Neural crest cell (in vitro differentiated cells): ENCODE results near the gene AGMAT. TPM values are rescaled to one million over a fixed set of nuclear protein-coding genes. Genes with fewer than 3 reads are reported as not detected.
A peak's percentile ranks its signal among the peaks of the same experiment; 100 is the strongest.

Source experiments
- DNase-seq: peaks from one replicate; pipeline ENCODE4 v3.0.0; 2021; ENCODE audit warnings: low read depth, mixed read lengths, low spot score
- H3K27ac Mint-ChIP-seq: one replicate; pipeline ENCODE4 v1.8.0; 2021; ENCODE audit warnings: mild to moderate bottlenecking, mixed read lengths; ENCODE audit not compliant: unreplicated experiment
- H3K27me3 Mint-ChIP-seq: 2 replicates; pipeline ENCODE4 v1.8.0; 2021; ENCODE audit warnings: low read depth, mild to moderate bottlenecking, mixed read lengths
- H3K36me3 Mint-ChIP-seq: 2 replicates; pipeline ENCODE4 v1.8.0; 2021; ENCODE audit warnings: low read depth, mild to moderate bottlenecking, mixed read lengths
- H3K4me1 Mint-ChIP-seq: 2 replicates; pipeline ENCODE4 v1.8.0; 2021; ENCODE audit warnings: mixed read lengths
- H3K4me3 Mint-ChIP-seq: one replicate; pipeline ENCODE4 v1.8.0; 2021; ENCODE audit warnings: mild to moderate bottlenecking, mixed read lengths
- H3K9me3 Mint-ChIP-seq: 2 replicates; pipeline ENCODE4 v1.8.0; 2021; ENCODE audit warnings: mixed read lengths
- CTCF ChIP-seq: fragments of 200-600 bp; sonication (generic); conservative IDR thresholded peaks from 2 replicates; pipeline ENCODE4 v1.5.0; 2021; ENCODE audit warnings: antibody characterized with exemption, mild to moderate bottlenecking
- total RNA-seq: library from RNA; stranded (reverse); gene quantifications from 2 replicates; pipeline ENCODE4 v1.2.1, GENCODE V29; 2021

AGMAT gene
- total RNA-seq, 1 donor from 2014 or later = 1.4 TPM

- Mint-ChIP-seq H3K9me3 (no peaks in the 10 kb centered on the region), H3K27me3 (no peaks in the 10 kb centered on the region), H3K36me3 (peaks cover 4% of the 10 kb centered on the region), H3K4me3 (no peak overlapping the region), H3K4me1 (peaks cover 6% of the 10 kb centered on the region), H3K27ac (no peak overlapping the region)
- TF ChIP-seq CTCF = no peak
- no peak for DNase-seq
Measured at GRCh38 chr1:15625056-15625917, 40.4 kb upstream of the AGMAT start.

GRCh38 chr1:15624133-15624714 is 39.4 kb upstream of the AGMAT start:
- H3K4me3 Mint-ChIP-seq = no peak overlapping the region

GRCh38 chr1:15623435-15623834 is 38.6 kb upstream of the AGMAT start:
- Mint-ChIP-seq H3K36me3 (no peaks in the 10 kb centered on the region), H3K4me3 (no peak overlapping the region), H3K27me3 (no peaks in the 10 kb centered on the region), H3K9me3 (no peaks in the 10 kb centered on the region), H3K4me1 (peaks cover 14% of the 10 kb centered on the region), H3K27ac (no peak overlapping the region)
- DNase-seq = no peak
- TF ChIP-seq CTCF = no peak

More at GRCh38 chr1:15624133-15624714, 39.4 kb upstream of the AGMAT start:
- Mint-ChIP-seq H3K27me3 (no peaks in the 10 kb centered on the region), H3K27ac (no peak overlapping the region), H3K9me3 (no peaks in the 10 kb centered on the region), H3K4me1 (peaks cover 8% of the 10 kb centered on the region), H3K36me3 (no peaks in the 10 kb centered on the region)
- no peak for TF ChIP-seq CTCF
- no peak for DNase-seq

GRCh38 chr1:15622712-15623373 is 38.0 kb upstream of the AGMAT start:
- no peak overlapping the region for H3K27ac Mint-ChIP-seq
- no peaks in the 10 kb centered on the region for H3K27me3 Mint-ChIP-seq
- no peak for DNase-seq
- H3K9me3 Mint-ChIP-seq = no peaks in the 10 kb centered on the region
- no peak for TF ChIP-seq CTCF
- peaks cover 20% of the 10 kb centered on the region for H3K4me1 Mint-ChIP-seq
- no peaks in the 10 kb centered on the region for H3K36me3 Mint-ChIP-seq
- H3K4me3 Mint-ChIP-seq = peak overlapping the region; percentile 25

GRCh38 chr1:15621975-15622374 is 37.1 kb upstream of the AGMAT start:
- no peak for DNase-seq
- Mint-ChIP-seq H3K27me3 (no peaks in the 10 kb centered on the region), H3K9me3 (no peaks in the 10 kb centered on the region), H3K36me3 (no peaks in the 10 kb centered on the region), H3K4me3 (no peak overlapping the region), H3K4me1 (peaks cover 21% of the 10 kb centered on the region), H3K27ac (no peak overlapping the region)
- no peak for TF ChIP-seq CTCF
